Type B pancreatic cell (in vitro differentiated cells): ENCODE results near the gene CACNA1D. TPM values are rescaled to one million over a fixed set of nuclear protein-coding genes. Genes with fewer than 3 reads are reported as not detected.

Experiments
- DNase-seq: peaks from one replicate; pipeline ENCODE4 v3.0.0; 2021; ENCODE audit warnings: mixed read lengths; ENCODE audit not compliant: unreplicated experiment; ENCODE audit errors: extremely low spot score
- H3K27ac Mint-ChIP-seq: 2 replicates; pipeline ENCODE4 v1.8.0; 2021; ENCODE audit warnings: mild to moderate bottlenecking, mixed read lengths
- H3K27me3 Mint-ChIP-seq: 2 replicates; pipeline ENCODE4 v1.8.0; 2021; ENCODE audit warnings: mixed read lengths
- H3K36me3 Mint-ChIP-seq: 2 replicates; pipeline ENCODE4 v1.8.0; 2021; ENCODE audit warnings: mixed read lengths
- H3K4me1 Mint-ChIP-seq: one replicate; pipeline ENCODE4 v1.8.0; 2021; ENCODE audit warnings: mixed read lengths; ENCODE audit not compliant: unreplicated experiment
- H3K4me3 Mint-ChIP-seq: 2 replicates; pipeline ENCODE4 v1.8.0; 2021; ENCODE audit warnings: mild to moderate bottlenecking, mixed read lengths
- H3K9me3 Mint-ChIP-seq: 2 replicates; pipeline ENCODE4 v1.8.0; 2021; ENCODE audit warnings: mixed read lengths
- total RNA-seq: library from RNA; stranded (reverse); gene quantifications from 2 replicates; pipeline ENCODE4 v1.2.1, GENCODE V29; 2021; ENCODE audit warnings: low replicate concordance
- TF ChIP-seq, protein P1 (sequence below): fragments of 200-600 bp; sonication (generic); conservative IDR thresholded peaks from 2 replicates; pipeline ENCODE4 v1.5.0; 2021; ENCODE audit warnings: antibody characterized with exemption, mild to moderate bottlenecking

Gene CACNA1D
- total RNA-seq, 1 donor from 2014 or later = 17.4 TPM

DNA sequence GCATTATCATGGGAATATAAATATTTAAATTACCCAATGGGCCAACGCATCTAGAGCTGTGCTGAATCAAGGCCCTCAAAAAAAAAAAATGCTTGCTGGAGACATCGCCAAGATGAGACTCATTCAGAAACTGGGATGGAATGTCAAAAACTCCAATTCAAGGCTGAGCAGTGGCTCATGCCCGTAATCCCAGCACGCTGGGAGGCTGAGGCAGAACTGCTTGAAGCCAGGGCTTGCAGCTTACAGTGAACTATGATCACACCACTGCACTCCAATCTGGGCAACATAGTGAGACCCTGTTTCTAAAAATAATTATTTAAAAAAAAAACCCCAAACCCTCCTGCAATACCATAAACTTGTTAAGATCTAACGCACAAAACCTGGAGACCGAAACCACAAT is 3.1 kb upstream of the CACNA1D start:
- Mint-ChIP-seq H3K27ac (no peak overlapping the region), H3K27me3 (peaks cover 37% of the 10 kb centered on the region), H3K4me3 (no peak overlapping the region), H3K36me3 (no peaks in the 10 kb centered on the region), H3K4me1 (peaks cover 20% of the 10 kb centered on the region), H3K9me3 (no peaks in the 10 kb centered on the region)
- no peak for DNase-seq
- TF ChIP-seq, protein P1, sequence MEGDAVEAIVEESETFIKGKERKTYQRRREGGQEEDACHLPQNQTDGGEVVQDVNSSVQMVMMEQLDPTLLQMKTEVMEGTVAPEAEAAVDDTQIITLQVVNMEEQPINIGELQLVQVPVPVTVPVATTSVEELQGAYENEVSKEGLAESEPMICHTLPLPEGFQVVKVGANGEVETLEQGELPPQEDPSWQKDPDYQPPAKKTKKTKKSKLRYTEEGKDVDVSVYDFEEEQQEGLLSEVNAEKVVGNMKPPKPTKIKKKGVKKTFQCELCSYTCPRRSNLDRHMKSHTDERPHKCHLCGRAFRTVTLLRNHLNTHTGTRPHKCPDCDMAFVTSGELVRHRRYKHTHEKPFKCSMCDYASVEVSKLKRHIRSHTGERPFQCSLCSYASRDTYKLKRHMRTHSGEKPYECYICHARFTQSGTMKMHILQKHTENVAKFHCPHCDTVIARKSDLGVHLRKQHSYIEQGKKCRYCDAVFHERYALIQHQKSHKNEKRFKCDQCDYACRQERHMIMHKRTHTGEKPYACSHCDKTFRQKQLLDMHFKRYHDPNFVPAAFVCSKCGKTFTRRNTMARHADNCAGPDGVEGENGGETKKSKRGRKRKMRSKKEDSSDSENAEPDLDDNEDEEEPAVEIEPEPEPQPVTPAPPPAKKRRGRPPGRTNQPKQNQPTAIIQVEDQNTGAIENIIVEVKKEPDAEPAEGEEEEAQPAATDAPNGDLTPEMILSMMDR = no peak

DNA sequence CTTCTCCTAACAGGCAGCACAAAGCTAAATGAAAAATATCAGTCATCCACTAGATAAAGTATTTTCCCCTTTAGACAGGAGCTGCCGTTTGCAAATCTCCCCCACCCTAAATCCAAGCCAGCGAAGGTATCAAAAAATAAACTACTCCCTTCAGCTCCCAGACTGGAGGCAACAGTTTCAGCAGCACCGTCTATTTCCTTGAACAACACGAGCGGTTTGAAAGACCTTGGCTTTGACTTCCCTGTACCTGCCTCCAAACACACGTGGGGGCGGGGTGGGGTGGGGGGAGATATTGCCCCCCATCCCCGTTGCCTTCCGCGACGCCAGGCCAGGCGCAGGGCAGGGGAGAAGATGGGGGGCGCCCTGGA is 832 bp upstream of the CACNA1D start:
- Mint-ChIP-seq H3K9me3 (no peaks in the 10 kb centered on the region), H3K4me3 (peak overlapping the region; percentile 82), H3K36me3 (no peaks in the 10 kb centered on the region), H3K27me3 (peaks cover 57% of the 10 kb centered on the region), H3K27ac (peak overlapping the region; percentile 54), H3K4me1 (peaks cover 42% of the 10 kb centered on the region)
- TF ChIP-seq, protein P1 = no peak
- DNase-seq = no peak

DNA sequence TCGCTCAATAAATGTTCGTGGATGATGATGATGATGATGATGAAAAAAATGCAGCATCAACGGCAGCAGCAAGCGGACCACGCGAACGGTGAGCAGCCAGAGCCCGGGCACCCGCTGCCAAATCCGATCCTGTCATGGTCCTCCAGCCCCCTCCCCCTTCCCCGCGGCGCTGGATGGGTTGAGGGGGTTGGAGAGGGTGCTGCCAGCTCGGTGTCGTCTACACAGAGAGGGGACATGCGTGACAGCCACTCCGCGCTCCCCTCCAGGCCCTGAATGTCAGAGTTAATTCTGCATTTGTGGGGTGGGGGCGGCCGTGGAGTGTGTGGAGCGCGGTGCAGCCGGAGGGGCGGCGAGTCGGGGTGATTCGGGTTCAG is 722 bp downstream of the CACNA1D start:
- Mint-ChIP-seq H3K9me3 (no peaks in the 10 kb centered on the region), H3K36me3 (no peaks in the 10 kb centered on the region), H3K27me3 (peaks cover 52% of the 10 kb centered on the region), H3K4me1 (peaks cover 44% of the 10 kb centered on the region), H3K4me3 (peak overlapping the region; percentile 83), H3K27ac (no peak overlapping the region)
- no peak for DNase-seq
- TF ChIP-seq, protein P1 = no peak

DNA sequence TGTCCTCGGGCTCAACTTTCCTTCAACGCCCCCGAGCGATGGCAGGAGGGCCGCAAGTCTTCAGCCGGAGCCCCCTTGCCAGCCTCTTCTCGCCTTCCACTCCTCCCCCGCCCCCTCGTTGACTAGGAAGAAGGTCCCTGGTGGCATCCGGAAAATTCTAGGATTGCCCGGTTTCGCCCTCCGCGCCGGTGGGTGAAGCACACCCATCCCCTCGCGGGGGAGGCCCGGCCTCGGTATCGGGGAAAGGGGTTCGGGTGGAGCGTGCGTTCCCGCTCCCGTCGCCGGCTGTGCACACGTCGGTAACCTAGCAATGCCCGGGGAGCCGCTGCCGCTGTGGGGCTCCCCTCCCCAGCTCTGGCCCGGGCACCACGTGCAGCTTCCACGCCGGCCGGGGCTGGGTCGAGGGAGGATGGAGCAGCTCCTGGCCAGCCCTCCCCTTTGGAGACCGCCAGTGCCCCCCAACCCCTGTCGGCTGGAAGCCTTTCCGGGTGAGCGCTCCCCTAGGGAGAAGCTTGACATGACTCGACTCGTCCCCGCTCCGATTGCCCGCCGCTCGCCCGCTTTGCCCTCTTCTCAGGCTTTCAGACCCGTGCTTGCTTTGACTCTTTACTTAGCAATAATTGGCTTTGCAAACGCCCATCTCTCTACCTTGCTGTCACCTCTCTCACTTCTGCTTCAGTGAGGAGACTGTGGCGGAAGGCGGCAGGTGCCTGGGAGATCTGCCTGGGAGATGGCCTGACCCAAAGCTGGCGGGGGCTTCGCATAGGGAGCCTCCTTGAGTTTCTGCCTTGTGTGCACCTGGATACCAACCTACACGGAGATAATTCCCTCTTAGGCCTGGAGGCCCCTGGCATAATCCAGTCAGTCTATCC is 1.3 kb downstream of the CACNA1D start:
- peak overlapping the region; percentile 83 for H3K4me3 Mint-ChIP-seq
- TF ChIP-seq, protein P1 = no peak
- H3K9me3 Mint-ChIP-seq = no peaks in the 10 kb centered on the region
- no peaks in the 10 kb centered on the region for H3K36me3 Mint-ChIP-seq
- H3K27ac Mint-ChIP-seq = no peak overlapping the region
- H3K4me1 Mint-ChIP-seq = peaks cover 41% of the 10 kb centered on the region
- H3K27me3 Mint-ChIP-seq = peaks cover 52% of the 10 kb centered on the region
- DNase-seq = peak; percentile 74

DNA sequence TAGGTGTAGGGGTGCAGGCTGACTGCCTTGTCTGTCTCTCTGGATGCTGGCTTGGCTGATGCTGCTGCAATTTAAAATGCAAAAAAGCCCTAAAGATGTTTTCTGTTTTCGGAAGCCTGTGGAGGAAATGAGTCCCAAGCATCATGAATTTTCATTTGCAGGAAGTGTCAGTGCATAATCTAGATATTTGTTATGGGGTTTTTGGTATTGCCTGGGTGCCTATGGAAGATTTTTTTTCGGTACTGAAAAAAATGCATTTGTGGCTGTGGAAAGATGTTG is 1.9 kb downstream of the CACNA1D start:
- no peaks in the 10 kb centered on the region for H3K9me3 Mint-ChIP-seq
- no peaks in the 10 kb centered on the region for H3K36me3 Mint-ChIP-seq
- H3K4me3 Mint-ChIP-seq = peak overlapping the region; percentile 82
- TF ChIP-seq, protein P1 = no peak
- H3K27ac Mint-ChIP-seq = no peak overlapping the region
- H3K27me3 Mint-ChIP-seq = peaks cover 50% of the 10 kb centered on the region
- peaks cover 46% of the 10 kb centered on the region for H3K4me1 Mint-ChIP-seq
- no peak for DNase-seq
